ENCODE results near the gene HDAC9.

HDAC9 gene

DNA sequence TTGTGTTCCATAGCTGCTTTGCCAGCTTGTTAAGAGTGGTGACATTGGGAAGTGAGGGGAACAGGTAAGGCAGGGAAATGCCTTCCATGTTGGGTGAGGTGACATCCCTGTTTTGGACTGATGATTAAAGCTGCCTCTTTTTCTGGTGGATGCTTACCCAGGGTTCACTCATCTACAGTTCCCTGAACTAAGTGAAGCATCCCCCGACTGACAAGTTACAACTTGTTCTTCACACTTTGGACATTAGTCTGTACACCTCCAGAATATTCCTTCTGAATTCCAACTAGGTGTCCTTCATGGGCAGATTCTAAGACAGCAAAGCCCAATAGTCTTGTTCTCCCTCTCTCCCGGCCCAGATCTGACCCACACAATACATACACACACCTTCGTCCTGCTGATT lies 63.4 kb downstream of the HDAC9 start:
- no peaks in the 10 kb centered on the region for H3K36me3 ChIP-seq (ENCODE audit: insufficient read depth, insufficient read length, low read length)
- no peaks in the 10 kb centered on the region for H3K4me1 ChIP-seq (ENCODE audit: insufficient read depth, insufficient read length)
- H3K27me3 ChIP-seq (ENCODE audit: insufficient read depth, insufficient read length): no peaks in the 10 kb centered on the region
- no peak for TF ChIP-seq SUZ12 (IDR thresholded peaks at IDR 0.05; ENCODE audit: extremely low read depth, insufficient read depth, insufficient read length)
- no peak for TF ChIP-seq YY1 (IDR thresholded peaks at IDR 0.05; ENCODE audit: insufficient read depth, insufficient read length)
- TF ChIP-seq ZNF274 (IDR thresholded peaks at IDR 0.05; ENCODE audit: low read depth, low read length): no peak
- no peak overlapping the region for H3K4me3 ChIP-seq (ENCODE audit: insufficient read length, low read depth)
- DNase-seq (ENCODE audit: low read depth, low spot score): no peak
- H3K9me3 ChIP-seq (ENCODE audit: insufficient read depth, low read length): no peaks in the 10 kb centered on the region
- no peak overlapping the region for H3K9ac ChIP-seq (ENCODE audit: insufficient read length, low read depth)

GRCh38 chr7:18559756-18560155 lies 64.2 kb downstream of the HDAC9 start:
- Histone ChIP-seq H3K4me1 (ENCODE audit: insufficient read depth, insufficient read length) (no peaks in the 10 kb centered on the region), H3K9ac (ENCODE audit: insufficient read length, low read depth) (no peak overlapping the region), H3K9me3 (ENCODE audit: insufficient read depth, low read length) (no peaks in the 10 kb centered on the region), H3K4me3 (ENCODE audit: insufficient read length, low read depth) (no peak overlapping the region), H3K27me3 (ENCODE audit: insufficient read depth, insufficient read length) (no peaks in the 10 kb centered on the region), H3K36me3 (ENCODE audit: insufficient read depth, insufficient read length, low read length) (no peaks in the 10 kb centered on the region)
- no peak for TF ChIP-seq ZNF274 (IDR thresholded peaks at IDR 0.05; ENCODE audit: low read depth, low read length)
- no peak for DNase-seq (ENCODE audit: low read depth, low spot score)

GRCh38 chr7:18564779-18565178 lies 69.2 kb downstream of the HDAC9 start:
- Histone ChIP-seq H3K36me3 (ENCODE audit: insufficient read depth, insufficient read length, low read length) (no peaks in the 10 kb centered on the region), H3K27me3 (ENCODE audit: insufficient read depth, insufficient read length) (no peaks in the 10 kb centered on the region)
- DNase-seq (ENCODE audit: low read depth, low spot score): no peak

GRCh38 chr7:18565337-18565736 lies 69.8 kb downstream of the HDAC9 start:
- Histone ChIP-seq H3K9me3 (ENCODE audit: insufficient read depth, low read length) (no peaks in the 10 kb centered on the region), H3K36me3 (ENCODE audit: insufficient read depth, insufficient read length, low read length) (no peaks in the 10 kb centered on the region), H3K4me3 (ENCODE audit: insufficient read length, low read depth) (no peak overlapping the region), H3K9ac (ENCODE audit: insufficient read length, low read depth) (no peak overlapping the region), H3K27me3 (ENCODE audit: insufficient read depth, insufficient read length) (no peaks in the 10 kb centered on the region), H3K4me1 (ENCODE audit: insufficient read depth, insufficient read length) (no peaks in the 10 kb centered on the region)
- no peak for TF ChIP-seq SUZ12 (IDR thresholded peaks at IDR 0.05; ENCODE audit: extremely low read depth, insufficient read depth, insufficient read length)
- no peak for TF ChIP-seq YY1 (IDR thresholded peaks at IDR 0.05; ENCODE audit: insufficient read depth, insufficient read length)
- no peak for TF ChIP-seq ZNF274 (IDR thresholded peaks at IDR 0.05; ENCODE audit: low read depth, low read length)
- DNase-seq (ENCODE audit: low read depth, low spot score): no peak

More at GRCh38 chr7:18564779-18565178, 69.2 kb downstream of the HDAC9 start:
- Histone ChIP-seq H3K4me3 (ENCODE audit: insufficient read length, low read depth) (no peak overlapping the region), H3K9ac (ENCODE audit: insufficient read length, low read depth) (no peak overlapping the region), H3K9me3 (ENCODE audit: insufficient read depth, low read length) (no peaks in the 10 kb centered on the region), H3K4me1 (ENCODE audit: insufficient read depth, insufficient read length) (no peaks in the 10 kb centered on the region)
- TF ChIP-seq SUZ12 (IDR thresholded peaks at IDR 0.05; ENCODE audit: extremely low read depth, insufficient read depth, insufficient read length): no peak
- no peak for TF ChIP-seq ZNF274 (IDR thresholded peaks at IDR 0.05; ENCODE audit: low read depth, low read length)
- no peak for TF ChIP-seq YY1 (IDR thresholded peaks at IDR 0.05; ENCODE audit: insufficient read depth, insufficient read length)

GRCh38 chr7:18566205-18566604 lies 70.7 kb downstream of the HDAC9 start:
- Histone ChIP-seq H3K27me3 (ENCODE audit: insufficient read depth, insufficient read length) (no peaks in the 10 kb centered on the region), H3K36me3 (ENCODE audit: insufficient read depth, insufficient read length, low read length) (no peaks in the 10 kb centered on the region), H3K4me3 (ENCODE audit: insufficient read length, low read depth) (no peak overlapping the region), H3K4me1 (ENCODE audit: insufficient read depth, insufficient read length) (no peaks in the 10 kb centered on the region), H3K9me3 (ENCODE audit: insufficient read depth, low read length) (no peaks in the 10 kb centered on the region), H3K9ac (ENCODE audit: insufficient read length, low read depth) (no peak overlapping the region)
- DNase-seq (ENCODE audit: low read depth, low spot score): no peak
- no peak for TF ChIP-seq ZNF274 (IDR thresholded peaks at IDR 0.05; ENCODE audit: low read depth, low read length)
- no peak for TF ChIP-seq SUZ12 (IDR thresholded peaks at IDR 0.05; ENCODE audit: extremely low read depth, insufficient read depth, insufficient read length)

DNA sequence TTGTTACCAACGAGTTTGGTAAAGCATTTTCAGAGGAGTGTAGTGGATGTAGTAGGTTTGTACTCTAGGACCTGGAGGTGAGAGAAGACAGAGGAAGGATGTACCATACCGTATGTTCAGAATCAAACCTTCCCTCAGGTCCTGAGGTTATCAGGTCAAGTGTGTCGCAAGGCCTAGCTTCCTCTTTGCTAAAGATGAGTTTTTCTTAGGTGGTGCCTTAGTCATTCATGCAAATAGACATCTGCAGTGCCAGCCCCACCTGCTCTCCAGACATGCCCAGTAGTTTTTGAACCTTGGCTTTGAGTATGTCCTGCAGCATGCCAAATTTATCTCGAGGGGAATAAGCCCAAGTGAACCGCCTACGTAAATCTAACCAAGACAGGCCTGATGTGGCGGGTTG lies 71.3 kb downstream of the HDAC9 start:
- Histone ChIP-seq H3K27me3 (ENCODE audit: insufficient read depth, insufficient read length) (no peaks in the 10 kb centered on the region), H3K4me3 (ENCODE audit: insufficient read length, low read depth) (no peak overlapping the region), H3K4me1 (ENCODE audit: insufficient read depth, insufficient read length) (no peaks in the 10 kb centered on the region), H3K36me3 (ENCODE audit: insufficient read depth, insufficient read length, low read length) (no peaks in the 10 kb centered on the region), H3K9ac (ENCODE audit: insufficient read length, low read depth) (no peak overlapping the region), H3K9me3 (ENCODE audit: insufficient read depth, low read length) (no peaks in the 10 kb centered on the region)
- no peak for DNase-seq (ENCODE audit: low read depth, low spot score)
- no peak for TF ChIP-seq YY1 (IDR thresholded peaks at IDR 0.05; ENCODE audit: insufficient read depth, insufficient read length)
- TF ChIP-seq ZNF274 (IDR thresholded peaks at IDR 0.05; ENCODE audit: low read depth, low read length): no peak
- no peak for TF ChIP-seq SUZ12 (IDR thresholded peaks at IDR 0.05; ENCODE audit: extremely low read depth, insufficient read depth, insufficient read length)

GRCh38 chr7:18570441-18570840 lies 74.9 kb downstream of the HDAC9 start:
- no peaks in the 10 kb centered on the region for H3K4me1 ChIP-seq (ENCODE audit: insufficient read depth, insufficient read length)
- H3K27me3 ChIP-seq (ENCODE audit: insufficient read depth, insufficient read length): no peaks in the 10 kb centered on the region
- no peaks in the 10 kb centered on the region for H3K9me3 ChIP-seq (ENCODE audit: insufficient read depth, low read length)
- no peak for DNase-seq (ENCODE audit: low read depth, low spot score)
- H3K36me3 ChIP-seq (ENCODE audit: insufficient read depth, insufficient read length, low read length): peaks cover 5% of the 10 kb centered on the region
- no peak for TF ChIP-seq ZNF274 (IDR thresholded peaks at IDR 0.05; ENCODE audit: low read depth, low read length)
- TF ChIP-seq SUZ12 (IDR thresholded peaks at IDR 0.05; ENCODE audit: extremely low read depth, insufficient read depth, insufficient read length): no peak
- no peak overlapping the region for H3K4me3 ChIP-seq (ENCODE audit: insufficient read length, low read depth)
- no peak overlapping the region for H3K9ac ChIP-seq (ENCODE audit: insufficient read length, low read depth)

DNA sequence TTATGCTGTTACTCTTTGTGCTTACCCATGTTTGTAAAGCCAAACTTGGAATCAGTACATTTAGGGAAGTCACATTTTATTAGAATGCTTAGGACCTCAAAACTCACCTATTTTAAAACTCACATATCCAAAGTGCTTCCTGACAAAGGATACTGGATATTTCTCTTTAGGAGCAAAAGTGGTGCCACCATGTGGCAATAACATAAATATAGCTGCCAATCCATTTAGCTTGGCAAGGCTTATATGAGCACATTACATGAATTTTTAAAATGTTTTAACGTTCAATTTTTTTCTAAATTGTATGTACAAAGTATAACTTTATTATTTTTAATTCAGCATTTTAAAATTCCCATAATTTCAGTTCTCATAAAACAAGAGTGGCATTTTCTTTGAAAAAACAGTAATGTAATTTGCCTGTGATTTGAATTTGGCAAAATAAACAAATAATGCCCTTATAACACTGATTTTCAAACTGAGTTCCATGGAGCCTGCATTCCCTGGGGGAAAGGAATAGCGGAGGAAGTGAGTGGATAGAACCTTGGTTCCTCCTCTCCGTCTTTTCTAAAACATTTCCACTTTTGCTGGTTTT lies 75.4 kb downstream of the HDAC9 start:
- Histone ChIP-seq H3K9ac (ENCODE audit: insufficient read length, low read depth) (no peak overlapping the region), H3K27me3 (ENCODE audit: insufficient read depth, insufficient read length) (no peaks in the 10 kb centered on the region), H3K36me3 (ENCODE audit: insufficient read depth, insufficient read length, low read length) (peaks cover 5% of the 10 kb centered on the region), H3K4me1 (ENCODE audit: insufficient read depth, insufficient read length) (no peaks in the 10 kb centered on the region), H3K9me3 (ENCODE audit: insufficient read depth, low read length) (no peaks in the 10 kb centered on the region), H3K4me3 (ENCODE audit: insufficient read length, low read depth) (no peak overlapping the region)
- DNase-seq (ENCODE audit: low read depth, low spot score): no peak
- TF ChIP-seq ZNF274 (IDR thresholded peaks at IDR 0.05; ENCODE audit: low read depth, low read length): no peak
- no peak for TF ChIP-seq YY1 (IDR thresholded peaks at IDR 0.05; ENCODE audit: insufficient read depth, insufficient read length)
- TF ChIP-seq SUZ12 (IDR thresholded peaks at IDR 0.05; ENCODE audit: extremely low read depth, insufficient read depth, insufficient read length): no peak
